Glomerular endothelial cell (primary cell): Measurements from ENCODE around the gene TRIM33. TPM values are rescaled to one million over a fixed set of nuclear protein-coding genes. Genes with fewer than 3 reads are reported as not detected.
"Not testable (repeated sequence)": the region's sequence is repeated elsewhere in the genome, so short reads cannot be mapped to it uniquely, and the experiment has no call there.

Source experiments
- DNase-seq: peaks from one replicate; pipeline ENCODE4 v3.0.0-alpha.2; 2011; ENCODE audit warnings: low read depth, low spot score; ENCODE audit errors: extremely low read depth
- total RNA-seq: library from RNA; depleted of rRNA; stranded (reverse); fragments of >200 nt; gene quantifications from 2 replicates; pipeline ENCODE4 v1.2.3, GENCODE V29; 2015

The TRIM33 gene
- total RNA-seq, 1 donor from 2014 or later = 27.0 TPM

- DNase-seq = no peak
These were observed 43.0 kb downstream of the TRIM33 start for GRCh38 chr1:114468047-114468446.

DNA sequence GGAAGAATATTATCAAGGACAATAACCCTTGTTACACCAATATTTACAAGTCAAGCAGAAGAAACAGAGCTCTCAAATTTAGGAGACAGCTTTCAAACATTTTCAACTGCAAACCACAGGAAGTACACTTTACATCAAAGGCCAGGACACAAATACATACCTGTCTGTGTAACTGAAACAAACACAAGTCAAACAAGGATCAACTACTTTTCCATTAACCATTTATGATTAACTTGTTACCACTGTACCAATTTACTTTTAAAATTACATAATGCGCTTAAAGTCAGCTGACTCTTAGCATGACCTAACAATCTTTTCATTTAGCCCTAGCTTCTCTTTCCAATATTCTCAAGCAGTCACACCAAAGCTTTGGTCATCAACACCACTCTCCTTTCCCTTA, 43.5 kb downstream of the TRIM33 start:
- no peak for DNase-seq

DNA sequence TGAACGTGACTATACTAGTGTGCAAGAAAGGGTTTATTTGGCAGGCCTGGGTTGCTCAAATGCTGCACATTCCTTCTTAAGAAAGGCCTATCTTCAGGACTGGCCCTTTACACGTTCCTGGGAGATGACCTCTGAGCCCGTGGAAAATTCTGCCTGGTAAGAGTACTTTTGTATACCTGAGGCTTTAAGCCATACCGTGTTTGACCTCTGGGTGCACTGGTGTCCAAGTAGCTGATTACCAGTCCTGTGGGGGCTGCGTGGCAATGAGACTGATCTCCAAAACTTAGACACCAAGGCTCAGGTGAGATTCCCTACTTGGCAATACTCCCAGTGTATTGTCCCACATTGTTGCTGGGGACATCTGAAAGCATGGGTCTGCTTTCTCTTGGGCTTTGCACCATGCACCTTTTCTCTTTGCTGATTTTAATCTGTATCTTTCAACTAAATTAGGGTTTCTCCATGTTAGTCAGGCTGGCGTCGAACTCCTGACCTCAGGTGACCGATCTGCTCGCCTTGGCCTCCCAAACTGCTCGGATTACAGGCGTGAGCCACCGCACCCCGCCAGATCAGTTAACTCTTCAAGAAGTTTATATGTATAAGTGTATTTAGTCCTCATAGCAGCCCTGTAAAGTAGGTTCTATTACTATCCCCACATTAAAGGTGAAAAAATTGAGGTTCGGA, 44.5 kb downstream of the TRIM33 start:
- no peak for DNase-seq

DNA sequence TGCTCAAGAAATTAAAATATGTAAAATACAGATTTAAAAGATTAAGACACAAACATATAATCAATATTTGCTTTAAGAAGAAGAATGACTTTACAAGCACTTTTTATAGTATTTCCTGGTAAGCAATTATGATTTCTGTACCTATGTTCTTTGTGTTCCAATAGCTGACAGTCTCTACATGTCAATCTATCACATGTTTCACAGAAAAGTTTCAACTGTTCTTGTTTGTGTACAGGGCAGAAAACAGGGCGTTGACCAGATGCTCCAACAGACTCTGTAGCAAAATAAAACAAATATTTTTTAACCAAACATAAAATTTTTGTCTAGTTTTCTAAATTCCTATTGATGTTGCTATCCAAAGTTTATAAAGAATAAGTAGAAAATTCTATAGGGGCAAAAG, 48.0 kb downstream of the TRIM33 start:
- DNase-seq = no peak

DNA sequence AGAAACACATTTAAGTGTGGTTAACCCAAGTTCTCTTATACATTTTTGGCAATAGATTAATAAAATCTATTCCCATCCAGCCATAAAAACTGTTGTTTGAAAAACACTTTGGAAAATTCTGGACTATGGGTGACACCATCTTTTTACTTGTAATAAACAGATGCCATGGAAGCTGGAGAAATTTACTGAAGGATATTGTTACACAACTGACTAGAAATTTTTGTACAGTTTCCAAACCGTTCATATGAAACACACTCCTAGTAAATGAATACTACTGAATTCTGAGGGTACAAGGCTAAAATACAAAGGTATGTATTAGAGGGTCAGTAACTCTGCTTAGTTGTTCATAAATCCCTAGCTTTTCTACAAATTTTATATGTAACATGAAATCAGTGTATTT, 48.7 kb downstream of the TRIM33 start:
- DNase-seq = no peak

GRCh38 chr1:114458237-114458777, 52.7 kb downstream of the TRIM33 start:
- DNase-seq = no peak

- DNase-seq = no peak
These were observed 53.2 kb downstream of the TRIM33 start for GRCh38 chr1:114457675-114458236.

- DNase-seq = no peak
These were observed 54.4 kb downstream of the TRIM33 start for GRCh38 chr1:114456586-114456985.

DNA sequence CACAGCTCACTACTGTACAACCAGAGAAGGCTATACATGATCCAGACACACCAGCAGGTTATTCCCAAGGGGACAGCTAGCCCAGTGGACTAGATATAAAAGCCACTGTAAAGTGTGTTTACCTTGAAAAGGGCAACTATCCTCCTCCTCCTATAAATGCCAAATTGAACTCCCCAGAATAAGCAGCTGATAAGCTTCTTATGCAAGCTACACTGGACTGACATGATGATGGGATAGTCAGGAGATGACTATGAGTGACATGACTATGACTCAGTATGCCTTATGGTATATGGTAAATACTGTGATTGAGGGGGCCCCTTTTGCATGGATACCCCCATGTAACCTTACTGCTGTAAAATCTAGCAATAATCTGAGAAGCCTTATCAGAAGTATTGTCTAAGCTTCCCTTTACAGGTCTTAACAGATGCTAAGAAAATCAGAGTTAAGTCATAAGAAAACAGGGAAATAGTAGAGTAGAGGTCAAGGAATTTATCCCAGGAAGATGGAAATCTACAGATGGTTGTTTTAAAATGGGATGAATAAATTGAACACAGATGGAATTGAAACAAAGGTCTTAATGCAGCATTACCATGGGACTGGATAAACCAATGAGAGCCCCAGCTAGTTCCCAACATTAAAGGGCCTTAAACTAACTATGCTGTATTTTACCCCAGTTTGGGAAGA, 55.8 kb downstream of the TRIM33 start:
- DNase-seq = no peak

DNA sequence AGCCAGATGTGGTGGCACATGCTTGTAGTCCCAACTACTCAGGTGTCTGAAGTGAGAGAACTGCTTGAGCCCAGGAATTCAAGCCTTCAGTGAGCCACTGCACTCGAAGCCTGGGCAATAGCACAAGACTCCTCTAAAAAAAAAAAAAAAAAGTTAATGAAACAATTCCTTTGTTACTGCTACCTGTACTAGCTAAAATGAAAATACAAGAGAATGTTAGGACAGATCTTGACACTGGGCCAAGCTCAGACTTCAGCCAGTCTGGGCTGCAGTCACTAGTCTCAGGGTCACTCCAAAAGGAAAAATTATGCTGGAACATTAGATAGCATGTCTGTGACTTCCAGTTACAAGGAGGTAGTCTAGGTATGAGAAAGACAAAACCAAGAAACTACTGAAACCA, 56.5 kb downstream of the TRIM33 start:
- DNase-seq = no peak

- DNase-seq = no peak
These were observed 57.6 kb downstream of the TRIM33 start for GRCh38 chr1:114453361-114453784.

DNA sequence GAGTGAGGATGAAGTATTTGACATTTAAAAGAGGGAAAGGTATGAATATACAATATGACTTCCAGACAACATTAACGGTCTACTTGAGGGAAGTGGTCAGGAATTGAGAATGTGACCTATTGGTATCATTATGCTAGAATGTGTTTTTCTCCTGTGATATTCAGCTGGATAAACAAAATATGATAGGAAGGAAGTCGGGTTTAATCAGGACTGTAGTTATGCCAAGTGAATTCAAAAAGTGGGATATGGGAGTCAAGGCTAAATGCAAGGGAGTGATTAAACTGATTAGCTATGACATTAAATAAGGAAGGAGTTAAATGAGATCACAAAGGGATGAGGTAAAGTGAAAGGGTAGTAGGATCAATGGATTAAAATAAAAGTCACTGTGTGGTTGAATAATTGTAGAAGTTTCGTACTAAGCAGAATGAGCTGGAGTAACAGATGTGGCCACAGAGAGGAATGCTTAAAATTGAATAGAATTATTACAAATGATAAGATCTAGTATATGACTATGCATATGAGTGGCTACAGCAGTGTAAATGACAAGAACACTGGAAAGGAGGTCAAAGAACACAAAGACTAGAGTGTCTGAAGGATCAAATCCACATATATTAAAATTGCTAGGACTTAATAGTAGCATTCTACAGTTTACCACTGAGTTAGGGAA, 62.5 kb downstream of the TRIM33 start:
- DNase-seq = no peak

- DNase-seq = no peak
These were observed 64.8 kb downstream of the TRIM33 start for GRCh38 chr1:114446198-114446597.

GRCh38 chr1:114443226-114443625, 67.8 kb downstream of the TRIM33 start:
- DNase-seq = not testable (repeated sequence)

- DNase-seq = no peak
These were observed 69.7 kb downstream of the TRIM33 start for GRCh38 chr1:114441332-114441731.

- DNase-seq = no peak
These were observed 71.6 kb downstream of the TRIM33 start for GRCh38 chr1:114439369-114439768.

DNA sequence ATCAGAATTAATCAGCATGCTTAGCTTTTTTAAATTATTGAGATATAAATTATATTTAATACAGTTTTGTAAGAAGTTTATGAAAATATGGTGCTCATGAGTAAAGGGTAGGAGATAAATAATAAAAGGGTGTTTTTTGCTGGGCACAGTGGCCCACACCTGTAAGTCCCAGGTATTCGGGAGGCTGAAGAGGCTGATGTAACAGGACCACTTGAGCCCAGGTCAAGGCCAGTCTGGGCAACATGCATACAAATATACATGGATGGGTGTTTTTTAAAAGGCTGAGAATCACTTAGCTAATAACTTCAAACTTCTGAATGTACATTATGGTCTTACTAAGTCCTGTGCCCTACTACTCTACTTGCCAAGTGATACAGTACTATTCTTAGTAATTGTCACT, 73.2 kb downstream of the TRIM33 start:
- no peak for DNase-seq

- DNase-seq = no peak
These were observed 74.2 kb downstream of the TRIM33 start for GRCh38 chr1:114436799-114437198.

- no peak for DNase-seq
These were observed 75.8 kb downstream of the TRIM33 start for GRCh38 chr1:114435088-114435715.

GRCh38 chr1:114431026-114431425, 80.0 kb downstream of the TRIM33 start:
- DNase-seq = no peak
